Measurements from ENCODE around the gene MGA.
"Not testable (repeated sequence)": the region's sequence is repeated elsewhere in the genome, so short reads cannot be mapped to it uniquely, and the experiment has no call there.

The MGA gene

DNA sequence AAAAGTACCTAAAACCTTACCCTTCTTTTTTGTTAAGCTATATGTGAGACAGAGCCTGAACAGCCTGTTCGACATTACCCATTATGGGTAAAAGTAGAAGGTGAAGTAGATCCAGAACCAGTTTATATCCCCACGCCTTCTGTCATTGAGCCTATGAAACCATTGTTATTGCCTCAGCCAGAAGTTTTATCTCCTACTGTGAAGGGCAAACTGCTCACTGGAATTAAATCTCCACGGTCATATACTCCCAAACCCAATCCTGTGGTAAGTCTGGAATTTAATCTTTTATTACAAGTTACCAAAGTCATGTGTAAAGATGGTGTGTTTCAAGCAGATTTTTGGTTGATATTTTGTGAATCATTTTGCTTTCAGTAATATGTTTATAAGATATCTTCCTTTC, 66.9 kb downstream of the MGA start:
- DNase-seq: no peak

GRCh38 chr15:41728061-41728460, 67.9 kb downstream of the MGA start:
- not testable (repeated sequence) for DNase-seq

DNA sequence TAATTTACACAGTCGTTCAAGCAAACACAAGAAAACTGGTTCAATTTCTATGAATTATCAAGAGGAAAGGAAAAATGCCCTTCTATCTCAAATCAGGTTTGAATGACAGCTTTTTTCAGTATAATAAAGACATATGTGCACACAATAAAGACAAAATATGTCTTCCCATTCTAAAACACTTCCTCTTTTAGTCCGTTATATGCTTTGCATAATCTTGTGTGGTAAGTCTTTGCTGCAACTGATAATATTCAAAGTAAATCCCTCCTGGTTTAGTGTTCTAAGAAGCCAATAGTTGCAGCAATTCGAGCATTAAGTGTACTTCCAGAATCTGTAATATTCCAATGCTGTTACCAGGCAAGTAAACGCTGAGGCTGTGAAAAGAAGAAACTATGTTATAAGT, 70.3 kb downstream of the MGA start:
- no peak for DNase-seq

- no peak for DNase-seq
Observed at GRCh38 chr15:41732483-41732882, 72.3 kb downstream of the MGA start.

GRCh38 chr15:41734079-41734478, 73.9 kb downstream of the MGA start:
- no peak for DNase-seq

- DNase-seq: no peak
Observed at GRCh38 chr15:41735046-41735445, 74.8 kb downstream of the MGA start.

- not testable (repeated sequence) for DNase-seq
Observed at GRCh38 chr15:41735492-41735891, 75.3 kb downstream of the MGA start.

DNA sequence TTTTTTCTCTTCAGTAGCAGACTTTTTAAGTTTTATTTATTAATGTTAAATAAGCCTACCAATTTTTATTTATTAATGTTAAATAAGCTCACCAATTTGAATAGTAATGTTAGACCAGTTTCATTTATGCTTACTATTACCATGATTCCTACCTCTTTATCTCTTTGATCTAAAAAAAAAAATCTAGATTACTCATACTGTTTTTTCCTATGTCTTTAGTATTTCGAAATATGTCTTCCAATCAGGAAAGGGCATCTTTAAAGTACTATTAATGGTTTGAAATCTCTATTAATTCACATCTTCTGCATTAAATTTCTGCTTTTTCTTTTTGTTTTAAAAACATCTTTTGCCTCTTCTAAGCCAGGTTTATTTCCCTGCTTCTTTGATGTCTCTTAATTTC, 86.6 kb downstream of the MGA start:
- no peak for DNase-seq

DNA sequence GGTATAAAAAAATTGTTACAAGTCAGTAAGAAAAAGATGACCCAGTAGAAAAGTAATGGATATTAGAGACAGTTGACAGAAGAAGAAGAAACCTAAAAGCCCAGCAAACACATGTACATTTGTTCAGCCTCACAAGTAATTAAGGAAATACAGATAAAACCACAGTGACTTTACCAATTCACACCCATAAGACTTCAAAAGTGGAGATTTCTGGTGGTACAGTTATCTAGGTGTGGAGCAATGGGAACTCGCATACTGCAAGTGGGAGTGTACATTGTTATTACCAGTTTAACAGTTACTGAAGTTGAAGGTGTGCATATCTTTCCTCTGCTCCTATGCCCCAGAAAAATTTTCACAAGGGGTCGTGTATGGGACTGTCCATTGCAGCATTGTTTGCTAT, 96.0 kb downstream of the MGA start:
- no peak for DNase-seq

DNA sequence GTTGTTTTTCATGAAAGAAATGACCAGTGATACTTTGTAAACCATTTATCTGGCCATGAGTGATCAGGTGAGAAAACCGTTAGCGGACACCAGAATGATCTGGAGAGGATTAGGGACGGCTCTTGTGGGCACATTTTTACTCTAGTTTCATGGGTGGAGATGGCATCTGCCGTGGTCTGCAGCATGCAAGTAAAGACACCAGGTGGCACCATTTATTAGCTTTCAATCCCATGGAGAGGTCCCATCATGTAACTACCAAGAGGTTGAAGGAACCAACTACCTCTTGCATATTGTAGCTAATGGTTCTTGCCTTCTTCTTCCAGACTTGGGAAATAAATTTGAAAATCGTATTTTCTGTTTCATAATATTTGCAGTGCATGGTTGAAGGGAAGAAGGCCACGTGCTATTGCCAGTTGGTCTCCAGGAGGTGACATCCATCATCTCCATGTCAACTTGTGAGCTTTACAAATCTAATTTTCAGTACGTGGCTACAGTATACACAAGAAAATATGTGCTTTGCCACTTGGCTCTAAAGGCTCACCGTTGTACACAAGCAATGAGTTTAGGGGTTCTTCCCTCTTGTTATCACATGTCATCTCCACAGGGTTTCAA, 112.6 kb downstream of the MGA start:
- DNase-seq: peak; percentile 45

GRCh38 chr15:41773332-41773728, 113.1 kb downstream of the MGA start:
- no peak for DNase-seq

- no peak for DNase-seq
Observed at GRCh38 chr15:41773729-41774061, 113.5 kb downstream of the MGA start.

DNA sequence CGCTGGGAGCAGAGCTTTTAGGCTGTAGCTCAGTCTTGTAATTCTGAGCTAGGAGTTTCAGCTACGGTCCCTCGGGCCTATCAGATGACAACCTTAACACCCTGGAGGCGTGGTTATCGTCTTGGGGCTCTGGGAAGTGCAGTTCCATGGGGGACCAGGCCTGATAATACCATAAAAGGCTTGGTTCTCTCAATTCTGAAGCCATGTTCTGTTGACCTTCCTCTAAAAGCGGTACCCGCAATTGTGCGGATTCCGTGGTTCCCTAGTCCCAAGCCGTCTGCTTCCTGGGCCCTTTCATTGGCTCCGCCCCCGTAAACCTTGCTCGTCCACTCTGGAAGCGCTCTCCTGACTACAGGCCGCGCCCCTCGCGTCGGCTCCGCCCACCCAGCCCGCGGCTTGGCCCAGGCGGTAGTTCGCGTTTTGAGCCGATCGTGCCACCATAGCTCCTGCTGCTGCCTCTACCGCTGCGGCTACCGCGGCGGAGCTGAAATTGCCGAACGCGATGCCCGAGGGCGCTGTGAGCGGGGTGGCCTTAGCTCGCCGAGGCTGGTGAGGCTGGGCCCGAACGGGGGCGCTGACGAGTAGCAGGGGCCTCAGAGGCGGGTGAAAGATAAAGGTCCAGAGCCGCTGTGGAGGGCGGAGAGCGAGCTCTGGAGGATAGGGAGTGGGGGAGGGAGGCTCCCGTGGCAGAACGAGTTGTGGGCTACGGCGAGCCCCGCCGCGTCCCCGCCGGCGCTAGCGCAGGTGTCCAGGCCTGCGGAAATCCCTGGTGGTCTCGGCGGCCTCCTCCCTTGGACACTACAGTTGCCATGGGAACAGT, 114.1 kb downstream of the MGA start, which contains the start of gene MAPKBP1:
Gene MAPKBP1 (plus strand): TSS at position 423 of the 820 bp plus-strand sequence. CDS start 792 bp downstream, outside the sequence.
- peak; percentile 98 for DNase-seq

GRCh38 chr15:41774882-41775417, 114.7 kb downstream of the MGA start:
- DNase-seq: no peak

DNA sequence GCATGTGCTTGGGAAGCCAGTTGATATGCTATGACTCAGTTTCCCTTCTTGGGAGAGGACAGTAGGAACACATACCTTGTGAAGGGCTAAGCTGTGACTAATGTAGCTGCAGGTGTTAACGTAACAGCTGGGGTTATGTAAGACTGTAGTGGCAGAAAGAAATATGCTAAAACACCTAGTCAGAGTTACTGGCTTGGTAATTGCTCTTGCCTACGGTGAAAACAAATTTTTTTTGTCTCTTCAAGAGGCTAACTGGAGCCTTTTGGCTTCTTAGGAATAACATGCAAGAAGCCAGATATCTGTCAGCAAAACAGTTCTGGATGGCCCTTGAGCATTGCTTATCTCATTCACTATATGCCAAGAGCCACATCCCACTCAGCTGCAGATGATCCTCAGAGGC, 115.4 kb downstream of the MGA start:
- DNase-seq: no peak

- no peak for DNase-seq
Observed at GRCh38 chr15:41777421-41777973, 117.3 kb downstream of the MGA start.

- DNase-seq: no peak
Observed at GRCh38 chr15:41778521-41778920, 118.3 kb downstream of the MGA start.

GRCh38 chr15:41779662-41780157, 119.5 kb downstream of the MGA start:
- no peak for DNase-seq

- no peak for DNase-seq
Observed at GRCh38 chr15:41780266-41780665, 120.1 kb downstream of the MGA start.

- no peak for DNase-seq
Observed at GRCh38 chr15:41780727-41781126, 120.5 kb downstream of the MGA start.

GRCh38 chr15:41782371-41783282, 122.4 kb downstream of the MGA start:
- DNase-seq: no peak

DNA sequence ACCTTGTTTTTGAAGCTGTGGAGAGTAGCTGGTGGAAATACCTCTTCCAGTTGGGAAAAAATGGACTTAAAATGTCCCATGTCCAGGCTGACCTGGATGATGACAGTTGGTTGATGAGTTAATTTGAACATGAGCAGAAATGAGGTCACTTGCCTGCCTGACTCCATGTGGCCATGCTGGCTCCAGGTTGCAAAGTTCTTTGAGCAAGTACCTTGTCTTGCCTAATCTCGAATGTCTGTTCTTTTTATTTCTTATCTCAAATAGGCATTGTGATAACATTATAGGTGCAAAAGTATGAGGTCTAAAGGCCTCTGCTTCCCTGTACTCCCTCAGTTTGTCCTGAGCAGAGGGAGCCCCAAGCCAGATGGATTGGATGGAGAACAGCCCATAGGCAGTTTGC, 123.1 kb downstream of the MGA start:
- DNase-seq: no peak

DNA sequence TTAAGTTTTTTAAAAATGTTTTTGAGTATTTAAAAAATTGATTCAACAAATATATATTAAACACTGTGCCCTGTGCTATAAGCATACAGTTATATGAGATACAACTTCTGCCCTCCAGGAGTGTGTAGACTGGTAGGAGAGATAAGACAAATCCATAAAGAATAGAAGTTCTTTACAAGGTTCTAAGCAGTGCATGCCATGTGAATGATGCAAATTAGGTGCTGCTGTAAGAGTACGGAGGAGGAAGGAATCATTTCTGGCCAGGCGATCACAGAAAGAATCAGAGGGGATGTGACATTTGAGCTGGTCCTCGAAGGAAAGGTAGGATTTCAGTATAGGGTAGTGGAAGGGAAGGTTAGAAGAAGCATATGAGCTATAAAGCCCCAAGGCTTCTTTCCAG, 128.1 kb downstream of the MGA start:
- DNase-seq: no peak

Measured in stimulated activated CD4-positive, alpha-beta T cell treated with anti-CD3 and anti-CD28 coated beads, Interleukin-1b, Interleukin-23, amount 100 ng/mL, for 48 hours (primary cell).